ENCODE measurements around the gene SCG3.

Gene SCG3

DNA sequence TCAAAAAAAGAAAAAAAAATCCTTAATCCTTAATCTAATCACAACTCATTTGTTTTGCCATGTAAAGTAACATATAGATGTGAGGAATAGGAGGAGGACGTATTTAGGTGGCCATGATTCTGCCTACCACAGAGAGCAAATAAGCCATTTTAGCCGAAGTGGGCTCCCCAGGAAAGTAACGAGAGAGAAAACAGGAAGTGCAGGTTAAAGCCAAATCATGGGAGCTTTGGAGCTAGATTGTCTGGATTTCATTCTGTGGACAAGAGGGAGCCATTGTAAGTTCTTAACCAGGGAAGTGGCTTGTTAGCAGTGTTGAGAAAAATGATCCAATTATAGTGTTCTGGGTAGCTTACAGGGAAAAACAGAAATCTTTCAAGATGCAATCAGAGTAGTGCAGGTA, 79.5 kb downstream of the SCG3 start:
- DNase-seq: no peak

DNA sequence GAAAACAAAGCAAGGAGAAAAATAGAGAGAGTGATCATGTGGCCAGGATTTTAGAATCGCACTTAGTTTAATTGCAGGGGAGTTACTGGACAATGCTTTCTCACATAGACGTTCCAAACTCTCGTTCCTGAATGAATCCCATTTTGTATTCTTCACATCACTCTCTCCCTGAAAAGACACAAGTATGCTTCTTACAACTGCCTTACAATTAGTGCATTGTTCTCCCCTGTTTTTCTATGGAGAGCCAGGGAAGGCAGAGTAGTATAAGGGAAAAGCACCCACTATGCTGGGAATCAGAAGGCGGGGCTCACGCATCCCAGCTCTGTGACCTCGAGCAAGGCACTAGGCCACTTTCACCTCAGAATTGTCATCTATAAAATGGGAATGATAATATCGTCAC, 84.4 kb downstream of the SCG3 start:
- DNase-seq: no peak

DNA sequence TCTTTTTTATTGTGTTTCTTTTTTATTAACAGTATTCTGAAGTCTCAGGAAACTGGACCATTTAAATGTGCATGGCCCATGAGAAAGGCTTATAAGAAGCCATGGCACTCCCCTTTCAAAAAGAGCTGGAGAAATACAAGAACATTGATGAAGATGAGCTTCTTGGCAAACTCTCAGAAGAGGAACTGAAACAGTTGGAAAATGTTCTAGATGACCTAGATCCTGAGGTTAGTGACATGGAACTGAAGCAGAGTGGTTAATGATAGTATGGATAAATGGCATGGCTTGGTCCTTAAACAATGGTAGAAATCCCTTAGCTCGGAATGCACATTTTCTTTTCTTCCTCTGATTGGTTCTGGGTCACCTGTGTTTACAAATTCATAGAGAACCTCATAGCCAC, 85.0 kb downstream of the SCG3 start:
- DNase-seq: no peak

DNA sequence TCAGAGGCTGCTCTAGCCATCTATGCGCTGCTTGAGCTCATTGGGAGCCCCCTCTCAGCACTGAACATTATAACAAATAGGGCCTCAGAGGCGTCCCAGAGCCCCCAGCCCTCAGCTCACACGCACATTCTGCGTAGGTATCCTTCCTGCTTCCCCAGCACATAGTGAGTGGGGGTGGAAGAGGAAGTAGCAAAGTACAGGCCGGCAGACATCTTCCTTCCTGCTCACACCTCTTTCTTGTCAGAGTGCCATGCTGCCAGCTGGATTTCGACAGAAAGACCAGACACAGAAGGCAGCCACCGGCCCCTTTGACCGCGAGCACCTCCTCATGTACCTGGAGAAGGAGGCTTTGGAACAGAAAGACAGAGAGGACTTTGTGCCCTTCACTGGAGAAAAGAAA, 86.7 kb downstream of the SCG3 start:
- no peak for DNase-seq

Measured in NCI-H2171 (cell line).